Stimulated activated CD8-positive, alpha-beta memory T cell treated with anti-CD3 and anti-CD28 coated beads, Interleukin-7, amount 100 ng/mL, for 48 hours (primary cell): Measurements from ENCODE around the gene EGR1.
"Not testable (repeated sequence)": the region's sequence is repeated elsewhere in the genome, so short reads cannot be mapped to it uniquely, and the experiment has no call there.

ENCODE experiments used
- DNase-seq, 2 donors: peaks; one replicate each; pipeline ENCODE4 v3.0.0-alpha.2; 2020; ENCODE audit warnings: low read depth in 1 of 2; ENCODE audit errors: extremely low read depth in 1 of 2

EGR1 gene

GRCh38 chr5:138506370-138507306 is 41.4 kb downstream of the EGR1 start:
- no peak for DNase-seq

GRCh38 chr5:138507485-138507884 is 42.2 kb downstream of the EGR1 start:
- not testable (repeated sequence) for DNase-seq

- DNase-seq: no peak
Observed at GRCh38 chr5:138508958-138509357, 43.7 kb downstream of the EGR1 start.

GRCh38 chr5:138514021-138514420 is 48.7 kb downstream of the EGR1 start:
- DNase-seq: no peak

GRCh38 chr5:138515556-138516245 is 50.4 kb downstream of the EGR1 start:
- DNase-seq: no peak

- no peak for DNase-seq
Observed at GRCh38 chr5:138517437-138517836, 52.2 kb downstream of the EGR1 start.
